Inferior parietal cortex (tissue), 1 donor: ENCODE measurements around the gene CDHR4.
"Not testable (repeated sequence)": the region's sequence is repeated elsewhere in the genome, so short reads cannot be mapped to it uniquely, and the experiment has no call there.

Experiments
- DNase-seq: peaks from one replicate; pipeline ENCODE4 v3.0.0-alpha.2; 2016; ENCODE audit errors: extremely low spot score

Gene CDHR4

DNA sequence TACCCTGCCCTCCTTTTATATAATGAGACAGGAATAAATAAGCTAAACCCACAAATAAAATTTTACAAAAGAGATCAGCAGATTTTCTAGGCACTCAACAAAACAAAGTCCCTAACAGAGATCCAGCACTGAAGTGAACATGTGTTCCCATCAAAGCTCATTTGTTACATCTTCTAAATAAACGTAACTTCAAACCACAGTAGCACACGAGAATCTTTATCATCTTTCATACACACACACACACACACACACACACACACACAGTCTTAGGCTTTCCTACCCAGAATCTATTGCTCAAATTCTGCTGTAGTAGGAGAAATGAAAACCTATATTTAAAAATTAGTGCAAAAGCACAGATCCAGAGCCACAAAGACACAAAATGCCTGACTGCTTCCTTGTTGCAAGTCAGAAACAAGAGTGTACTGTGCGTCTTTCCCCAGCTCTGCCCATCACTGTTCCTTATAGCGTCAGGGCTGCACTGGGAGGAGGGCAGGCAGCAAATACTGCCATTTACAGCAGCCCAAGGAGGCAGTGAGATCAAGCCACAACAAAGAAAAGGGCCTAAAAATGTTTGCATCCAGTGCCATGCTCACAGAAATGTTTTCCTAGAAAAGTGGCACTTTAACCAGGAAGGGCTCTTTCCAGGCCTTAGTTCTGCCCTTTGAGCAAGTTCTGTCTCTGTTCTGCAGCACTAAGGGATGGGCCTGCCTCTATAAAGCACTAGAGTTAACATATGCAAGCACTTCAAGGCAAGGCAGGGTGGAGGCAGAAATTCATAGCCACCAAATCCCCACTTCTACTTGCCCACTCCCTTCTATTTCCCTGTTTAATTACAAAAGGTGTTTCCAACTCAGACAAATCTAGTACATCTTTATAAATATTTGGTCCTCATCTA is 19.3 kb downstream of the CDHR4 start:
- no peak for DNase-seq

DNA sequence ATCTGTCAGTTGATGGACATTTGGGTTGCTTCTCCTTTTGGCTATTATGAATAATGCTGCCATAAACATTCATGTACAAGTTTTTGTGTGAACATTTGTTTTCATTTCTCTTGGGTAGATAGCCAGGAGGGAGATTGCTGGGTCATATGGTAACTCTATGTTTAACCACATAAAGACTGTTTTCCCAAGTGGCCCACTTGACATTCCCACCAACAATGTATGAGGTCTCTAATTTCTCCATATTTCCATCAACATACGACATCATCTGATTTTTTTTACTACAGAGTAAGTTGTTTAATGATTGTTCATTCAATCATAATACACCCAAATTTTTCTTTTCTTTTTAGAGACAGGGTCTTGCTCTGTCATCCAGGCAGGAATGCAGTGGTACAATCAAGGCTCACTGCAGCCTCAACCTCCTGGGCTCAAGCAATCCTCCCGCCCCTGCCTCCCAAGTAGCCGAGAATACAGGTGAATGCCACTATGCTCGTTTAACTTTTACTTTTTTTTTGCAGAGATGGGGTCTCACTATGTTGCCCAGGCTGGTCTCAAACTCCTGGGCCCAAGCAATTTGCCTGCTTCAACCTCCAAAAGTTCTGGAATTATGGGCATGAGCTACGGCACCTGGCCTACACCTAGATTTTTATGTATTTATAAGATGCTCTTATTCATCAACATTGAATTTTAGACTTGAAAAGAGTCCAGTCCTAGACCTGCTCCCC is 20.2 kb downstream of the CDHR4 start:
- DNase-seq = no peak

DNA sequence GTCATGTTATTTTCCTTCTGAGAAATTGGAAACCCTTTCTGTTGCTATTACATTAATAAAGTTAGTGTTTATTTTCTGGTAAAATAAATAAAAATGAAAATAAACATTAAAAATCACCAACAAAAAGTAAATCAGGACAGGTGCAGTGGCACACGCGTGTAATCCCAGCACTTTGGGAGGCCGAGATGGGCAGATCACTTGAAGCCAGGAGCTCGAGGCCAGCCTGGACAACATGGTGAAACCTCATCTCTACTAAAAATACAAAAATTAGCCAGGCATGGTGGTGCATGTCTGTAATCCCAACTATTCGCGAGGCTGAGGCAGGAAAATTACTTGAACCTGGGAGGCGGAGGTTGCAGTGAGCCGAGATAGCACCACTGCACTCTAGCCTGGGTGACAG is 23.6 kb downstream of the CDHR4 start:
- not testable (repeated sequence) for DNase-seq

DNA sequence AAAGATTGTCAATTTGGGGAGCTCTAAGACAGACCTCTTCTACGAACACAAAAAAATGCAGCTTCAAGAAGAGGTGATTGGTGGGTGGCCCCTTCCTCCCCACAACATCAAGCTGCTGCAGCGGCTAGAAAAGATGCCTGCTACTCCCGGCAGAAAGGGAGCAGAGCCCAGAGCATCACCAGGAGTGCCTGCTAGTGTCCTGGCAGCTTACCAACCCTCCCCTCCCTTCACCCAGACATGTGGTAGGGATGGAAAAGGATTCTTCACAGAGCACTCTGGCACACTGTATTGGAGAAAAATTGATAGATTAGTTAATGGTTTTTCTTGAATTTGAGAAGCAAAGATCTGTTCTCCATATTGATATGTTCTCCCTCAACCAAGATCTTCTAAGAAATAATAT is 24.1 kb downstream of the CDHR4 start:
- peak; percentile 58 for DNase-seq

DNA sequence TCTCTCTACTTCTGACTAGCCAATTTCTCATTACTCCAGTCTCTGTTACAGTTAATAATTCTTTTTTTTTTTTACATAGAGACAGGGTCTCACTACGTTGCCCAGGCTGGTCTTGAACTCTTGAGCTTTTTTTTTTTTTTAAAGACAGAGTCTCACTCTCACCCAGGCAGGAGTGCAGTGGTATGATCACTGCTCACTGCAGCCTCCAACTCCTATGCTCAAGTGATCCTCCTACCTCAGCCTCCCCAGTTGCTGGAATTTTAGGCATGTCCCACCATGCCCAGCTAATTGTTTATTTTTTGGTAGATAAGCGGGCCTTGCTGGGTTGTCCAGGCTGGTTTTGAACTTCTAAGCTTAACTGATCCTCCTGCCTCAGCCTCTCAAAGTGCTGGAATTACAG is 27.0 kb downstream of the CDHR4 start:
- DNase-seq = no peak

DNA sequence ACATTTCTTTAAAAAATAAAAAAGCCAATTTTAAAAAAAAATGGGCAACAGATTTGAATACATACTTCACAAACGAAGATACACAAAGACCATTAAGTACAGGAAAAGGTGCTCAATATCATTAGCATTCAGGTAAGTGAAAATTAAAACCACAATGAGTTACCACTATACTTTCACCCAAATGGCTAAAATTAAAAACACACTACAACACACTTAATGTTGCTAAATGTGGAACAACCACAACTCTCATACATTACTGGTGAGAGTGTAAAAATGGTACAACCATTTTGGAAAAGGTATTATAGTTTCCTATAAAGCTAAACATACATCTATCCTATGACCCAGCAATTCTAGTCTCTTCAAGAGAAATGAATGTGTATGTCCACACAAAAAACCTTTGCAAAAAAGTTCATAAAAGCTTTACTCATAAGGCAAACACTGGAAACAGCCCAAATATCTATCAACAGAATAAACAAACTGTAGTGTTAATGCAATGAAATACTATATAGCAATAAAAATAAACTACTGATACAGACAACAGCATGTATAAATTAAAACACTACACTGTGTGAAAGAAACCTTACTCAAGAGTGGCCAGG is 28.2 kb downstream of the CDHR4 start:
- no peak for DNase-seq

DNA sequence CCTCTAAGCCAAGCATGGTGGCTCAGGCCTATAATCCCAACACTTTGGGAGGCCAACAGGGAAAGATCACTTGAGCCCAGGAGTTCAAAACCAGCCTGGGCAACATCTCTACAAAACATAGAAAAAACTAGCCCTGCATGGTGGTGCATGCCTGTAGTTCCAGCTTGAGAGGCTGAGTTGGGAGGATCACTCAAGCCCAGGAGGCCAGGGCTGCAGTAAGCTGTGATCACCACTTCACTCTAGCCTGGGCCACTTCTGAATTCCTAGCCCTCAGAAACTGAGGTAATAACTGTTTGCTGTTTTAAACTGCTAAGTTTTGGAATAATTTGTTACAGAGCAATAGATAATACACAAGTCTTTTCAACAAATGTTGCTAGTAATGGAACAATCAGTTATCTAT is 29.7 kb downstream of the CDHR4 start:
- no peak for DNase-seq

DNA sequence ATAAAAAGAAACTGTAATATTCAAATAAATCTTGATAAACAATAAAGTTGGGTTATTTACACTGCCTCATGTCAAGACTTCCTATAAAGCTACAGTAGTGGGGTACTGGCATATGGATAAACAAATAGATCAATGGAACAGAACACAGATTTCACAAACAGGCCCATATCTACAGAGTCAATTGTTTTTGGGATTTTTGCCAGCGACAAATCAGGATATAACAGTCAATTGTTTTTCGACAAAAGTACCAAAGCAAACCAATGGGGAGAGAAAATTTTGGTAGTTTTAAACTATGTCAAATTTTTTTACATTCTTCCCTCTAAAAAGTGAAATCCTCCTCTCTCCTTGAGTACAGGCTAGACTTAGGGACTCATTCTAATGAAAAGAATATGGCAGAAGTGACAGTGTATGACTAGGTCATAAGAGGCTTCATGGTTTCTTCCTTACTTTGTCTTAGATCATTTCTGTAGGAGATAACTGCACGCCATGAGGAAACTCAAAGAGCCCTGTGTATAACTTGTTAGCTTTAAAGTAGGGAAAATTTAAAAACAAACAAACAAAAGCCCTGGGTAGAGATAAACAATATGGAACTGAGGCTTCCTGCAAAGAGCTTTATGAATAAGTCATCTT is 30.3 kb downstream of the CDHR4 start:
- DNase-seq = no peak

DNA sequence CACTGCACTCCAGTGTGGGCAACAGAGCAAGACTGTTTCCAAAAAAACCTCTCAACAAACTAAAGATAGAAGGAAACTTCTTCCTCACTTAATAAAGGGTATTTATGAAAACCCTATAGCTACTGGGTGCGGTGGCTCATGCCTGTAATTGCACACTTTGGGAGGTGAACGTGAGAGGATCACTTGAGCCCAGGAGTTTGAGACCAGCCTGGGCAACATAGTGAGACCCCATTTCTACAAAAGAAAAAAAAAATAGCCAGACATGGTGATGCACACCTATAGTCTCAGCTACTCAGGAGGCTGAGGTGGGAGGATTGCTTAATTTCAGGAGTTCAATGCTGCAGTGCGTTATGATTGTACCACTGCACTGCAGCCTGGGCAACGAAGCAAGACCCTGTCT is 35.7 kb downstream of the CDHR4 start:
- no peak for DNase-seq

DNA sequence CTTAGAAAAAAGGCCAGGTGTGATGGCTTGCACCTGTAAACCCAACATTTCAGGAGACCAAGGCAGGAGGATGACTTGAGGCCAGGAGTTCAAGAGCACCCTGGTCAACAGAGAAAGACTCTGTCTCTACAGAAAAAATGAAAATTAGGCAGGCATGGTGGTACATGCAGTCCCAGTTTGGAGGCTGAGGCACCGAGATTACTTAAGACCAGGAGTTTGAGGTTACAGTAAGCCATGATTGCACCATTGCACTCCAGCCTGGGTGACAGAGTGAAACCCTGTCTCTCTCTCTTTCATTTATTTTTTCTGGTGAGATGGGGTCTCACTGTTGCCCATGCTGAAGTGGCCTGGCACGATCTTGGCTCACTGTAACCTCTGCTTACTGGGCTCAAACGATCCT is 38.0 kb downstream of the CDHR4 start:
- no peak for DNase-seq

DNA sequence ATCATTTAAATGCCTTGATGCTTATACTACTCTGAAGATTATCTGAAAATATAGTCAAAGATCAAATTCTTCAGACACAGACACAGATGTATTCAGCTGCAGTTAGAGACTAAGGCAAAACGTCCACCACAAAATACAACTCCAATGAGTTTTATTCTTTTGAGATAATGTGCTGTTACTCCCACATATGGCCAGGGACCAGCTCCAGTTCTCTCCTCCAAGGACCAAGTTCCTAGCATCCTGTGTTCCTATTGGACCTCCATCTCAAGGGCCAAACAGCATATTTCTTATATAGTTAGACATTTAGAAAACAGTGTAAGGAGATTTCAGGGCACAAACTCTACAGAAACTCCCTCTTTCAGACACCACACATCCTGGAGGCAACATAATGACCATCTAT is 40.4 kb downstream of the CDHR4 start:
- DNase-seq = no peak

DNA sequence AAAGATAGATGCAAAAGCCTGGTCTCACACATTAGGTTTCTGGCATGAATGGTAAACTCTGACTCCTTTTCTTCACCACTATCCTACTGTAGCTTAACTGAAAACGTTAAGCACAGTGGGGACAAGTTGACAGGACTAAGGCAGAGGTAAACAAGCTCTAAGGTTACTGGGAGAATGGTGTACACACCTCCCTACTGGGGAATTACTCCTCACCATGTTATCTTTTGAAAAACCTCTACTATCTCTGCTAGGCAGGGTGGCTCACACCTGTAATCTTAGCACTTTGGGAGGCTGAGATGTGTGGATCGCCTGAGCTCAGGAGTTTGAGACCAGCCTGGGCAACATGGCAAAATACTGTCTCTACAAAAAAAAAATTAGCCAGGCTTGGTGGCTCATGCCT is 42.5 kb downstream of the CDHR4 start:
- DNase-seq = no peak

DNA sequence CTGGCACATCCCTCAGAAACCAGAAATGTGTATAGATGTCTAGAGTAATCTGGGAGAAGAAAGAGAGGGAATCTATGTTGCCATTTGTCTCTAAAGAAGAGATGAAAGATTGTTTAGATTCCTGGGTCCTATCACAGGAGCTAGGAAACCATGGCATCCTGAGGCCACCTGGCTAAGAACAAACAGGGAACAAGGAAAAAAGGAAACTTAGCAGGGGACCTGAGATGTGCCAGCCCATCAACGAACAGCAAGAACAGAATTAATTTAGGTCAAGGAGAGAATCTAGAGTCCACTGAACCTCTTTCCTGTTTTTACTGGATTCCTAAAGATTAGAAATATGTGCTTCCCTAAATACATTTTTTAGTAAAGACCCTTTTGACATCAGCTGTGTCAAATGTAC is 43.6 kb downstream of the CDHR4 start:
- DNase-seq = no peak

DNA sequence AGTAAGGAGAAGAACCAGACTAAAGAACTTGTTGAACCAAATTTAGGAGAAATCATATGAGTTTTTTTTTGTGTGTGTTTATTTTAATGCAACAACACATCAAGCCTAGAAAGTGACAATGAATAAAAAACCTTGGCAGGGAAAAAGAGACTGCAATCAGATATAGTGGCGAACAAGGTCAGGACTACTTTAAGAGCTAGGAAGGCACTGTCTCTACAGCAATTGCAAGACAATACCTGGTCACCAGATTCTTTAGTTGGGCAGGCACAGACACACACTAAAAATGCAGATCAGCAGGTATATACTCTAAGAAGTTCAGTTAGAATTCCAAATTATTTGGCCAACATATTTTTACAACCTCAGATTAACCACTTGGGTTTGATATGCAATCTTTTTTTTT is 45.1 kb downstream of the CDHR4 start:
- DNase-seq = no peak

DNA sequence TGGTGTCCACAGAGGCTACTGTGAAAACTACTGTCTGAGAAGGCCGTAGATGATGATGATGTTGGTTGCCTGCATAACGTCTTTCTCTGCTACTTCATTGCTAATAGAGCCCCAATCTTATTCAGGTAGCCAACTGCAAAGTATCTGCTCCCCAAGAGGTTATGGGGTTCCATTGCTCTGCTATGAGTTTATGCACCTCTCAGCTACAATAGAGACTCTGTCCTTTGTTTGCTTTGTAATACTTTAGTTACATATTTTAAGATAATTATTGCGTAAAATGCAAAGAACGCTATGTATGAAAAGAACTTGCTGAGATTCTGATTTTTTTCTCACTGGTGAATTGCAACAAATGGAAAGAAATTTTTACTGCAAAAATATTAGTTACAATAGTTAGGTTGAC is 48.2 kb downstream of the CDHR4 start:
- DNase-seq = no peak

DNA sequence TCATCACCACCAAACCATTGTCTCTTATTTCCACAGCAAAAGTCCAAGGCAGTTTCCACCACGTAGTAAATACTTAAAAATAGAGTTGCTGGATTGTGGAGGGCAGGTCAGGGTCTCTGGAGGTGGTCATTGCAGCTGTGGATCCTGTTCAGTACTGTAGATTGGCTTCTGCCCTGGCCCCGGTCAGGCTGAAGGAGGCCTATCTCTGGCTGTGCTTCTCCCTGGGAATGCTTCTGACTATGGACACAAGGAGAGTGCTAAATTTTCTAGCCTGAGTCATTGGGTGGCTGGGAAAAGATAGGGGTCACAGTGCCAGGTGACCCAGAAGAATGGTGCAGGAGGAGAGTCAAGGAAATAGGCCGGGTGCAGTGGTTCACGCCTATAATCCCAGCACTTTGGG is 49.6 kb downstream of the CDHR4 start:
- DNase-seq = no peak

DNA sequence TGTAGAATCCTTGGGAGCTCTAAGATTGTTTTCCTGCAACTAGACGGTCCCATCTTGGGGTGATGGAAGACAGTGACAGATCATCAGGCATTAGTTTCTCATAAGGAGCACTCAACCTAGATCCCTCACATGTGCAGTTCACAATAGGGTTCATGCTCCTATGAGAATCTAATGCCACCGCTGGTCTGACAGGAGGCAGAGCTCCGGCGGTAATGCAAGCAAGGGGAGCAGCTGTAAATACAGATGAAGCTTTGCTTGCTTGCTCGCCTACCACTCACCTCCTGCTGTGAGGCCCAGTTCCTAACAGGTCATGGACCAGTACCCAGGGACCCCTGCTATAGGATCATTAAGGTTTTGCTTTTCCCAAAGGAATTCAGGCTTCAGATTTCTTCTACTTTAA is 50.8 kb downstream of the CDHR4 start:
- not testable (repeated sequence) for DNase-seq

DNA sequence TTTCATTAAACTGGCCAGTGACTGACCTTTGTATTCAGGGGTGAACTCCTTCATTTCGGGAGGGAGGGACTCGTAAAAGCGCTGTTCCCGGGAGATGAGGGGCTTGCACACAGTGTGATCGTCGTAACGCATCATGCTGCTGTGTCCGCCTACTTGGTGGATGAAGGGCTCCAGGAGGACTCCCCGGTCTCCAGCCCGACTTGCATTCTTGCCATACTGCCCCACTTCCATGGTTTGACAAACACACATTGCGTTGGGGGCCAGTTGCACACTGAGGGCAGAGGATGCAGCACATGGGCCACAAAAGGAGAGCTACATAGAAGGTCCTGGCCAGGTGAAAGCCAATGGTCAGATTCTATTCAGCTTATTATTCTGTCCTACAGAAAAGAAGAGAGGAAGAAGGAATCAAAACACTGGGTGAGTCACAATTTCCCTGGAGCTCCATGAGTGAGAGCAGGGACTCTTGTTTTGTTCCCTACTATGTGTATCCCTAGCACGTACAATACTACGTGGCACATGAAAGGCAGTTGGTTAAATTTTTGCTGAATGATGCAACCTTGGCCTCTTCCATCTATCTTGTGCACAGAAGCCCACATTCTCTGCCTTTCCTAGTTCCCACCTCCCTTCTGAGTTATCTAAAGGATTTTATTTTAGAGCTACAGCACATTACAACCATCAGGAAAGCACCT is 51.7 kb downstream of the CDHR4 start:
- DNase-seq = no peak

DNA sequence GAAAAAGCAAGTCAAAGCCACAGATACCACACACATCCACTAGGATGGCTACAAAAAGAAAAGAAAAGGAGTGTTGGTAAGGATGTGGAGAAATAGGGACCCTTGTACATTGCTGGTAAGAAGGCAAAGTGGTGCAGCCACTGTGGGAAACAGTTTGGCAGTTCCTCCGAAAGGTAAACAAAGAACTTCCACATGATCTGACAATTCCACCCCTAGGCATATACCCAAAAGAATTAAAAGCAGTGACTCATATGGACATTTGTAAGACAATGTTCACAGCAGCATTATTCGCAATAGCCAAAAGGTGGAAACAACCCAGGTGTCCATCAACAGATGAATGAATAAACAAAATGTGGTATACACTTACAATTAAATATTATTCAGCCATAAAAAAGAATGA is 53.7 kb downstream of the CDHR4 start:
- no peak for DNase-seq
